ENCODE measurements around the gene PRRT1. TPM values are rescaled to one million over a fixed set of nuclear protein-coding genes. Genes with fewer than 3 reads are reported as not detected.
"Not testable (repeated sequence)": the region's sequence is repeated elsewhere in the genome, so short reads cannot be mapped to it uniquely, and the experiment has no call there.

PRRT1 gene
- polyA plus RNA-seq, 1 experiment = 0.27 TPM

DNA sequence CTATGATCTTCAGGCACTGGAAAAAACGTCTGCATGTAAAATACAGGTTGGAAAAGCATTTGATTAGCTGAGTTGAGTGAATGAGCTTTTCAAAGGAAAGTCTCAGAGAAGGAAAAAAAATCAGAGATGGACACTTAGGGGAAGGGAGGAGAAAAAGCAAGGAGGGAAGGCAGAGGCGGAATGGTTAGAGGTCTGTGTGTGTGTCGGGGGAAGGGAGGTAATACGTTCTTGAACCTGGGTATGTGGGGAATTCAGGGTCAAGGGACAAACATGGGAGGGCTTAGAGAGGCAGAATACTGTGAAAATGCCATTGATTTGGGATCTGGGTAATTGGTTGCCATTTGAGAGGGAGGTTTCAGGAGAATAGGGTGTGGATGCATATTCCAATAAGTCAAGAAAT, 5.1 kb downstream of the PRRT1 start:
- POLR2A ChIA-PET = interaction anchor here (1.4 kb wide), 1 partner anchor 11 kb away, joined by 5 read pairs; no protein-coding TSS in a partner anchor
- TF ChIP-seq CTCF (IDR thresholded peaks at IDR 0.05; ENCODE audit: low read depth, low read length) = no peak
- no peak for DNase-seq (ENCODE audit: low read depth, low spot score)
- H3K9me3 ChIP-seq (ENCODE audit: control insufficient read depth, insufficient read depth, low read length) = peaks cover 13% of the 10 kb centered on the region
- peaks cover 46% of the 10 kb centered on the region for H3K27me3 ChIP-seq (ENCODE audit: control insufficient read depth, insufficient read depth, low read length)
- CTCF ChIA-PET = interaction anchor here (1.1 kb wide), 2 partner anchors 28 to 49 kb away, joined by 3 read pairs; no protein-coding TSS in a partner anchor
- H3K27ac ChIP-seq (ENCODE audit: low read depth, low read length) = no peak overlapping the region
- no peak overlapping the region for H3K4me3 ChIP-seq (ENCODE audit: low read depth, low read length)

DNA sequence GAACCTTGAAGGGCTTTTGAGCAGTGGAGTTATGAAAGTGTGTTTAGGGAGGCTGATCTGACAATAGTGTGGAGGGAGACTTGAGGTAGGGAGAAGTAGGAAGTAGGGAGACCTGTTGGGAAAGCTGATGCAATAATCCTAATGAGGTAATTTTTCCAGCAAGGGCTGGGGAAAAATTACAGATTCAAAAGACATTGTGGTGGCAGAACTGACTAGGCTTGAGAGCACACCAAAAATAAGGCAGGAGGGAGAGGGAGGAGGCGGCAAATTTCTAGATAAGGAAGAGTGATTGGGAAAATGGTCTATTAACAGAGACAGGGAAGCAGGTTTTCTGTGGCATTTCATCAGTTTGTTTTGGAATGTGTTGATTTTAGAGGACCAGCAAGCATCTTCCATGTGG, 5.5 kb downstream of the PRRT1 start:
- CTCF ChIA-PET = interaction anchor here (1.1 kb wide), 2 partner anchors 27 to 49 kb away, joined by 3 read pairs; no protein-coding TSS in a partner anchor
- peaks cover 46% of the 10 kb centered on the region for H3K27me3 ChIP-seq (ENCODE audit: control insufficient read depth, insufficient read depth, low read length)
- DNase-seq (ENCODE audit: low read depth, low spot score) = no peak
- no peak overlapping the region for H3K4me3 ChIP-seq (ENCODE audit: low read depth, low read length)
- H3K27ac ChIP-seq (ENCODE audit: low read depth, low read length) = no peak overlapping the region
- TF ChIP-seq CTCF (IDR thresholded peaks at IDR 0.05; ENCODE audit: low read depth, low read length) = no peak
- POLR2A ChIA-PET = interaction anchor here (1.4 kb wide), 1 partner anchor 10 kb away, joined by 5 read pairs; no protein-coding TSS in a partner anchor
- peaks cover 13% of the 10 kb centered on the region for H3K9me3 ChIP-seq (ENCODE audit: control insufficient read depth, insufficient read depth, low read length)

- CTCF ChIA-PET = interaction anchor here (0.6 kb wide), 1 partner anchor 13 kb away, joined by 9 read pairs; no protein-coding TSS in a partner anchor
- DNase-seq (ENCODE audit: low read depth, low spot score); H3K4me3 ChIP-seq (ENCODE audit: low read depth, low read length); POLR2A ChIA-PET; H3K27ac ChIP-seq (ENCODE audit: low read depth, low read length); H3K9me3 ChIP-seq (ENCODE audit: control insufficient read depth, insufficient read depth, low read length): not testable (repeated sequence)
- peaks cover 47% of the 10 kb centered on the region for H3K27me3 ChIP-seq (ENCODE audit: control insufficient read depth, insufficient read depth, low read length)
Observed at GRCh38 chr6:32144238-32144637, 7.5 kb downstream of the PRRT1 start.

DNA sequence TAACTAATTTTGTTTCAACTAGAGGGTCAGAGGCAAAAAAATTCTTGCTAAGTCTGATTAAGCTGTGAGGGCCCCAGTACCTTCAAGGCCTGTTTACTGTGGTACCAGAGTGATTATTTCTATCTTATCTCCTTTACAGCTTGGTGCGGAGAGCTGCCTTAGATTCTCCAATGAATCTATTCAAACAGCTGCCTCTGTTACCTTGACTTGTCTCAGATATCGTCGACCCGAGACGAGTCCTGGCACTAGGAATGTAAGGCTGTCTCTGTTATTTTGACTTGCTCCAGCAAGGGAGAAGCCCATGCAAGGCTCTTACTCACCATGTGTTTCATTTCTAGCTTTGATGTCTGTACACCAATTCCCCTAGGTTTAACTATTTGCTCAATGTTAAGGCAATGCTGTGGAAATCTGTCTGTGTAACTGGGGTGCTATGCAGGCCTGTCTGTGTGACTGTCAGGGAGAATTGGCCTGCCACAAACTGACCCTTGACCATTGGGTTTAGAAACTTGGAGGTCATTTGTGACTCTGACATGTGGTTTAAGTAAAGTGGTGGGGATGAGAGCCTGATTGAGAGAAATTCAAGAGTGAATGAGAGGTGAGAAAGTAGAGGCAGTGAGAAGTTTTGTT, 11.2 kb downstream of the PRRT1 start:
- Histone ChIP-seq H3K27me3 (ENCODE audit: control insufficient read depth, insufficient read depth, low read length) (peaks cover 14% of the 10 kb centered on the region), H3K4me3 (ENCODE audit: low read depth, low read length) (no peak overlapping the region), H3K9me3 (ENCODE audit: control insufficient read depth, insufficient read depth, low read length) (no peaks in the 10 kb centered on the region), H3K27ac (ENCODE audit: low read depth, low read length) (no peak overlapping the region)
- DNase-seq (ENCODE audit: low read depth, low spot score) = no peak
- CTCF ChIA-PET = interaction anchor here (0.5 to 1.0 kb wide), 2 partner anchors 22 to 326 kb away, joined by 3 read pairs; no protein-coding TSS in a partner anchor
- TF ChIP-seq CTCF (IDR thresholded peaks at IDR 0.05; ENCODE audit: low read depth, low read length) = no peak
- POLR2A ChIA-PET = interaction anchor here (0.8 kb wide), 1 partner anchor 8 kb away, joined by 3 read pairs; no protein-coding TSS in a partner anchor

DNA sequence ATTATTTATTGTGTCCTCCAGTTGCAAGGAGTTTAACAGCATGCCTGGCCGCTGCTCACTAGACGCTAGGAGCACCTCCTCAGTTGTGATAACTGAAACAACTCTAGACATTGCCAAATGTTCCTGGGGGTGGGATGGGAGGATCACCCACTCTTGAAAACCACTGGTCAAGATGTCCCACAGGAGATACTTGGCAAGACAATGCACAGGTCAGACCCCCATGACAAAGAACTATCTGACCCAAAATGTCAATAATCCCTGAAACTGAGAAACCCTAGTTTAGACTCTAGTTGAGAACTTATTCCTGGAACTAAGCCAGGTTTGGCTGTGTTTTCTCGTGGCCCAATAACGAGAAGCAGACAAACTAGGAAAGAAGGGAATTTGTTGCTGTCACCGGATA, 12.1 kb downstream of the PRRT1 start:
- peaks cover 11% of the 10 kb centered on the region for H3K27me3 ChIP-seq (ENCODE audit: control insufficient read depth, insufficient read depth, low read length)
- ChIA-PET CTCF (interaction anchor here (0.7 to 1.3 kb wide), 2 partner anchors 56 to 643 kb away, joined by 3 to 9 read pairs; no protein-coding TSS in a partner anchor), POLR2A (no interaction called here)
- no peak overlapping the region for H3K4me3 ChIP-seq (ENCODE audit: low read depth, low read length)
- DNase-seq (ENCODE audit: low read depth, low spot score) = no peak
- no peak for TF ChIP-seq CTCF (IDR thresholded peaks at IDR 0.05; ENCODE audit: low read depth, low read length)
- H3K9me3 ChIP-seq (ENCODE audit: control insufficient read depth, insufficient read depth, low read length) = no peaks in the 10 kb centered on the region
- no peak overlapping the region for H3K27ac ChIP-seq (ENCODE audit: low read depth, low read length)

Data from AG04450 (cell line).